WI38 (cell line): ENCODE results near the gene ABCC9.

Experiments
- H3K4me3 ChIP-seq: 2 replicates; pipeline ENCODE4 v1.5.1; 2011; ENCODE audit warnings: low read depth, mild to moderate bottlenecking, control low read depth, low read length
- CTCF ChIP-seq: IDR thresholded peaks from 2 replicates; pipeline ENCODE4 v1.5.1; 2012; ENCODE audit warnings: low read depth, mild to moderate bottlenecking, control low read depth, low read length

ABCC9 gene

GRCh38 chr12:21828779-21829178, 112.4 kb downstream of the ABCC9 start:
- no peak overlapping the region for H3K4me3 ChIP-seq
- no peak for TF ChIP-seq CTCF

- no peak overlapping the region for H3K4me3 ChIP-seq
Measured at GRCh38 chr12:21828136-21828775, 113.0 kb downstream of the ABCC9 start.

GRCh38 chr12:21827083-21827482, 114.1 kb downstream of the ABCC9 start:
- no peak for TF ChIP-seq CTCF
- no peak overlapping the region for H3K4me3 ChIP-seq

More at GRCh38 chr12:21828136-21828775, 113.0 kb downstream of the ABCC9 start:
- no peak for TF ChIP-seq CTCF

DNA sequence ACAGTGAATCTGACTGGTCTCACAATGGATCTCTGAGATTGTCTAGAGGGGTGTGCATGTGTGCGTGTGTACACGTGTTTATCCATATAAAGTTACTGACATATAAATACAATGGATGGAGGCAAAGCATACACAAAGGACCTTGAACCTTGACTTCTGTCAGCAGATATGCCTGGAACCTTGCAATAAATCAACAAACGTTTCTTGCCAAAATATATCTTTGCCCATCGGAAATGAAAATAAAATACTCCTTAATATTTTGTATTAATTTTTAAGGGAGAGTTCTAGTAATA, 114.7 kb downstream of the ABCC9 start:
- H3K4me3 ChIP-seq, result no peak overlapping the region
- TF ChIP-seq CTCF, result no peak

DNA sequence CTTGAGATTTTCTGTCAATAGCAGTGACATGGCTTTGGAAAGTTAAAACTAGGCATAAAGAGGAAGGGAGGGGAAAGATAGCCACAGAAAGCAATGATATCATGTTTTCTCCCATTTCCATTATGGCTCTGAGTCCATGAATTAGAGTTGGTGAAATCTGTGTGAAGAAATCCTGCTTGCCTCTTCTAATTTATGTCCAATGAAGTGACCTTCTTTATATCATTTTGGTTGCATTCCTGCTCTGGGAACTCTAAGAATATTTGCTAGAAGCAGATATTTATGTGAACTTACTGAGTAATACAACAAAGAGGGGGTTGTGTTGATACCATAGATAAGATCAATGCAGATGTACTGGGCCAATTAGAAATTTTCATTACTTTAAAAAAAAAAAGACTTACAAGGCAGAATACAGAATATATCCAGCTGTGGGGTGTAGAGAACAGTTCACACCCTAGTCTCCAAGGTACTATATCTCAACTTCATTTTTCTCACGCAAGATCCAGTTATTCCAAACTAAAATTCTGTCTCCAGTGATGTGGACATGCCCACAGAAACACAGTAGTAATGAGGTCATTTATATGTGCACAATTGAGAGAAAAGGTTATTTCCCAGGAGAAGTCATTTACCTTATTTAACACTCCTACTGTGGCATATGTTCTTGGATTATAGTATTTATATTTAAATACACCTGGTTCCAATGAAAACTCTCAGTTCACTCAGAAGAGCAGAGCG, 115.2 kb downstream of the ABCC9 start:
- TF ChIP-seq CTCF, result no peak
- no peak overlapping the region for H3K4me3 ChIP-seq

- no peak for TF ChIP-seq CTCF
- no peak overlapping the region for H3K4me3 ChIP-seq
Measured at GRCh38 chr12:21823581-21823980, 117.6 kb downstream of the ABCC9 start.

GRCh38 chr12:21819678-21820077, 121.5 kb downstream of the ABCC9 start:
- TF ChIP-seq CTCF, result no peak

More at GRCh38 chr12:21819678-21820077, 121.5 kb downstream of the ABCC9 start:
- no peak overlapping the region for H3K4me3 ChIP-seq
